ENCODE results near the gene AUTS2.

AUTS2 gene

GRCh38 chr7:69598081-69598486 is at the start of gene AUTS2:
Gene AUTS2 (plus strand): TSS chr7:69598475. CDS start chr7:69599654, 1,179 bp downstream.
- DNase-seq = peak; percentile 68

GRCh38 chr7:69550991-69551390 is 47.3 kb upstream of the AUTS2 start:
- no peak for DNase-seq

- DNase-seq = no peak
These were observed 45.1 kb upstream of the AUTS2 start for GRCh38 chr7:69553190-69553589.

- no peak for DNase-seq
These were observed 36.9 kb upstream of the AUTS2 start for GRCh38 chr7:69561266-69561960.

GRCh38 chr7:69564454-69565417 is 33.5 kb upstream of the AUTS2 start:
- DNase-seq = peak; percentile 30

GRCh38 chr7:69567800-69568199 is 30.5 kb upstream of the AUTS2 start:
- DNase-seq = no peak

GRCh38 chr7:69568266-69568665 is 30.0 kb upstream of the AUTS2 start:
- no peak for DNase-seq

GRCh38 chr7:69575651-69576050 is 22.6 kb upstream of the AUTS2 start:
- no peak for DNase-seq

- no peak for DNase-seq
These were observed 21.1 kb upstream of the AUTS2 start for GRCh38 chr7:69577221-69577620.

GRCh38 chr7:69585169-69585568 is 13.1 kb upstream of the AUTS2 start:
- DNase-seq = no peak

- DNase-seq = no peak
These were observed 12.0 kb upstream of the AUTS2 start for GRCh38 chr7:69586321-69586720.

GRCh38 chr7:69588773-69589172 is 9.5 kb upstream of the AUTS2 start:
- DNase-seq = no peak

GRCh38 chr7:69591805-69592204 is 6.5 kb upstream of the AUTS2 start:
- DNase-seq = no peak

GRCh38 chr7:69593511-69593910 is 4.8 kb upstream of the AUTS2 start:
- no peak for DNase-seq

GRCh38 chr7:69595415-69595814 is 2.9 kb upstream of the AUTS2 start:
- no peak for DNase-seq

GRCh38 chr7:69596056-69596455 is 2.2 kb upstream of the AUTS2 start:
- DNase-seq = no peak

- DNase-seq = no peak
These were observed 1.5 kb upstream of the AUTS2 start for GRCh38 chr7:69596723-69597277.

GRCh38 chr7:69597278-69598076 is 798 bp upstream of the AUTS2 start:
- DNase-seq = no peak

- no peak for DNase-seq
These were observed 411 bp downstream of the AUTS2 start for GRCh38 chr7:69598487-69599285.

- DNase-seq = no peak
These were observed 1.1 kb downstream of the AUTS2 start for GRCh38 chr7:69599286-69599954.

GRCh38 chr7:69599955-69600709 is 1.9 kb downstream of the AUTS2 start:
- no peak for DNase-seq
